BLaER1 (cell line): ENCODE data around the gene NACC1.
A peak's percentile ranks its signal among the peaks of the same experiment; 100 is the strongest.

Experiments
- H3K27ac ChIP-seq: shearing (Covaris generic); formaldehyde crosslinking; 2 replicates; pipeline ENCODE4 v1.8.1; 2022
- H3K27me3 ChIP-seq: shearing (Covaris generic); formaldehyde crosslinking; 2 replicates; pipeline ENCODE4 v1.8.1; 2022
- H3K36me3 ChIP-seq: shearing (Covaris generic); formaldehyde crosslinking; 2 replicates; pipeline ENCODE4 v1.8.1; 2022
- H3K4me1 ChIP-seq: shearing (Covaris generic); formaldehyde crosslinking; 2 replicates; pipeline ENCODE4 v1.8.1; 2022
- H3K4me2 ChIP-seq: shearing (Covaris generic); formaldehyde crosslinking; 2 replicates; pipeline ENCODE4 v1.8.1; 2022
- H3K4me3 ChIP-seq: shearing (Covaris generic); formaldehyde crosslinking; 2 replicates; pipeline ENCODE4 v1.8.1; 2022
- H3K9ac ChIP-seq: shearing (Covaris generic); formaldehyde crosslinking; 2 replicates; pipeline ENCODE4 v1.8.1; 2022
- H3K9me3 ChIP-seq: shearing (Covaris generic); formaldehyde crosslinking; 2 replicates; pipeline ENCODE4 v1.8.1; 2022
- H4K20me1 ChIP-seq: shearing (Covaris generic); formaldehyde crosslinking; 2 replicates; pipeline ENCODE4 v1.8.1; 2022
- Cebpa-rat ChIP-seq: shearing (Covaris generic); IDR thresholded peaks from 2 replicates; pipeline ENCODE4 v1.8.1; 2022

The NACC1 gene

GRCh38 chr19:13127811-13128575 is 9.9 kb downstream of the NACC1 start:
- Histone ChIP-seq H3K9me3 (no peaks in the 10 kb centered on the region), H3K9ac (peak overlapping the region; percentile 9; the same call in 1 of the 2 replicates), H3K4me3 (no peak overlapping the region), H4K20me1 (peaks cover 100% of the 10 kb centered on the region), H3K4me1 (peaks cover 47% of the 10 kb centered on the region), H3K27me3 (no peaks in the 10 kb centered on the region), H3K36me3 (peaks cover 88% of the 10 kb centered on the region), H3K27ac (peak overlapping the region; percentile 45; the same call in 1 of the 2 replicates), H3K4me2 (peak overlapping the region; percentile 45)
- no peak for TF ChIP-seq Cebpa-rat

- Histone ChIP-seq H3K9ac (no peak overlapping the region; the same call in 1 of the 2 replicates), H3K36me3 (peaks cover 88% of the 10 kb centered on the region), H3K4me3 (no peak overlapping the region), H3K9me3 (no peaks in the 10 kb centered on the region), H3K4me2 (no peak overlapping the region; the same call in 1 of the 2 replicates), H3K27ac (peak overlapping the region; percentile 45; the same call in 1 of the 2 replicates), H3K27me3 (no peaks in the 10 kb centered on the region), H3K4me1 (peaks cover 47% of the 10 kb centered on the region), H4K20me1 (peaks cover 100% of the 10 kb centered on the region)
- TF ChIP-seq Cebpa-rat, result no peak
These were observed 10.5 kb downstream of the NACC1 start for GRCh38 chr19:13128583-13128982.

DNA sequence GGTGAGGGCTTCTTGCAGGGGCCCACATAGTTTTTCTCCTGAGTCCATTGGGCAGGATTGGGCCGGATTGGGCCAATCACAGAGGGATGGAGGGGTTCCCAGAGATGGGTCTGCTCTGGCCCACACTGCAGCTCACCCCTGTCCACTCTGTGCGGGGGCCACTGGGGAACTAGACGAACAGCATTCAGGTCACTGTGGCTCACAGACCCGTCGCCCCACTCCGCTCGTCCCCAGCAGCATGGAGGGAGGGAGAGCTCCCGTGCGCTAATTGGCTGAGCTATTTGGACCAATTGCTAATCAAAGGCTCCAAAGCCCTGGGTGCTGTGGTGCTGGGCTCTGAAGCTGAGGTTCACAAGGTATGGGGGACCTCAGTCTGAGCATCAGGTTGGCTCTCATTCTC is 11.3 kb downstream of the NACC1 start:
- Histone ChIP-seq H4K20me1 (peaks cover 100% of the 10 kb centered on the region), H3K9ac (no peak overlapping the region), H3K4me3 (no peak overlapping the region), H3K27ac (no peak overlapping the region), H3K4me1 (peaks cover 46% of the 10 kb centered on the region), H3K36me3 (peaks cover 88% of the 10 kb centered on the region), H3K27me3 (no peaks in the 10 kb centered on the region), H3K4me2 (no peak overlapping the region), H3K9me3 (no peaks in the 10 kb centered on the region)
- TF ChIP-seq Cebpa-rat, result no peak

GRCh38 chr19:13130886-13131490 is 12.9 kb downstream of the NACC1 start:
- H3K36me3 ChIP-seq, result peaks cover 88% of the 10 kb centered on the region
- peaks cover 100% of the 10 kb centered on the region for H4K20me1 ChIP-seq
- H3K9ac ChIP-seq, result no peak overlapping the region
- no peak for TF ChIP-seq Cebpa-rat
- peaks cover 35% of the 10 kb centered on the region for H3K4me1 ChIP-seq
- no peak overlapping the region for H3K27ac ChIP-seq
- H3K9me3 ChIP-seq, result no peaks in the 10 kb centered on the region
- no peaks in the 10 kb centered on the region for H3K27me3 ChIP-seq
- H3K4me3 ChIP-seq, result no peak overlapping the region
- no peak overlapping the region for H3K4me2 ChIP-seq

- no peaks in the 10 kb centered on the region for H3K27me3 ChIP-seq
- H3K4me3 ChIP-seq, result no peak overlapping the region
- H3K27ac ChIP-seq, result no peak overlapping the region
- H3K9ac ChIP-seq, result no peak overlapping the region
- no peak overlapping the region for H3K4me2 ChIP-seq
- no peak for TF ChIP-seq Cebpa-rat
- peaks cover 100% of the 10 kb centered on the region for H4K20me1 ChIP-seq
- peaks cover 95% of the 10 kb centered on the region for H3K36me3 ChIP-seq
- H3K9me3 ChIP-seq, result no peaks in the 10 kb centered on the region
- peaks cover 20% of the 10 kb centered on the region for H3K4me1 ChIP-seq
These were observed 14.6 kb downstream of the NACC1 start for GRCh38 chr19:13132471-13133180.

DNA sequence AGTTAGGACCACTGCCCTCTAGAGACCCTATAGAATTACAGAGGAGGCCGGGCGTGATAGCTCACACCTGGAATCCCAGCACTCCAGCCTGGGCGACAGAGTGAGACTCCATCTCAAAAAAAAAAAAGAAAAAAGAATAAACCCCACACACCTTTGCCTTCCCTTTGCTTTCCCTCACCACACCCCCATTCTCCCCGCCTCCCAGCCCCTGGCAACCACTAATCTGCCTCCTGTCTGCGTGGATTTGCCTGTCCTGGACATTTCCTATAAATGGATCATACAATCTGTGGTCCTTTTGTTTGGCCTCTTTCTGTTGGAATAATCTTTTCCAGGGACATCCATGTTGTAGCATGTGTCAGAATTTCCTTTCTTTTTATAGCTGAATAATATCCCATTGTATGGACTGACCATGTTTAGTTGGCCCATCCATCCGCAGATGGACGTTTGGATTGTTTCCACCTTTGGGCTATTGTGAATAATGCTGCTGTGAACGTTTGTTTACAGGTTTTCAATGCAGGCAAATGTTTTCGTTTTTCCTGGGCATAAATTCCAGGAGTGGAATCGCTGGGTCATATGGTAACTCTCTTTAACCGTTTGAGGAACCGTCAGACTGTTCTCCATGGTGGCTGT is 15.3 kb downstream of the NACC1 start:
- Histone ChIP-seq H3K4me2 (no peak overlapping the region), H3K9ac (no peak overlapping the region), H3K27me3 (no peaks in the 10 kb centered on the region), H3K27ac (no peak overlapping the region), H3K4me3 (no peak overlapping the region), H3K4me1 (peaks cover 20% of the 10 kb centered on the region), H3K9me3 (no peaks in the 10 kb centered on the region), H3K36me3 (peaks cover 96% of the 10 kb centered on the region), H4K20me1 (peaks cover 100% of the 10 kb centered on the region)
- no peak for TF ChIP-seq Cebpa-rat

GRCh38 chr19:13134626-13135025 is 16.6 kb downstream of the NACC1 start:
- Histone ChIP-seq H3K9me3 (no peaks in the 10 kb centered on the region), H3K4me3 (no peak overlapping the region), H3K4me1 (peaks cover 19% of the 10 kb centered on the region), H3K36me3 (peaks cover 88% of the 10 kb centered on the region), H3K4me2 (no peak overlapping the region), H3K9ac (no peak overlapping the region), H3K27me3 (no peaks in the 10 kb centered on the region), H4K20me1 (peaks cover 93% of the 10 kb centered on the region), H3K27ac (no peak overlapping the region)
- no peak for TF ChIP-seq Cebpa-rat

GRCh38 chr19:13135068-13136062 is 17.3 kb downstream of the NACC1 start:
- peaks cover 22% of the 10 kb centered on the region for H3K4me1 ChIP-seq
- no peak overlapping the region for H3K9ac ChIP-seq
- peaks cover 85% of the 10 kb centered on the region for H4K20me1 ChIP-seq
- H3K4me2 ChIP-seq, result no peak overlapping the region
- H3K36me3 ChIP-seq, result peaks cover 82% of the 10 kb centered on the region
- H3K4me3 ChIP-seq, result no peak overlapping the region
- H3K27ac ChIP-seq, result no peak overlapping the region
- H3K27me3 ChIP-seq, result no peaks in the 10 kb centered on the region
- H3K9me3 ChIP-seq, result no peaks in the 10 kb centered on the region
- no peak for TF ChIP-seq Cebpa-rat
